Measurements from ENCODE around the gene CCDC28A.

The CCDC28A gene

DNA sequence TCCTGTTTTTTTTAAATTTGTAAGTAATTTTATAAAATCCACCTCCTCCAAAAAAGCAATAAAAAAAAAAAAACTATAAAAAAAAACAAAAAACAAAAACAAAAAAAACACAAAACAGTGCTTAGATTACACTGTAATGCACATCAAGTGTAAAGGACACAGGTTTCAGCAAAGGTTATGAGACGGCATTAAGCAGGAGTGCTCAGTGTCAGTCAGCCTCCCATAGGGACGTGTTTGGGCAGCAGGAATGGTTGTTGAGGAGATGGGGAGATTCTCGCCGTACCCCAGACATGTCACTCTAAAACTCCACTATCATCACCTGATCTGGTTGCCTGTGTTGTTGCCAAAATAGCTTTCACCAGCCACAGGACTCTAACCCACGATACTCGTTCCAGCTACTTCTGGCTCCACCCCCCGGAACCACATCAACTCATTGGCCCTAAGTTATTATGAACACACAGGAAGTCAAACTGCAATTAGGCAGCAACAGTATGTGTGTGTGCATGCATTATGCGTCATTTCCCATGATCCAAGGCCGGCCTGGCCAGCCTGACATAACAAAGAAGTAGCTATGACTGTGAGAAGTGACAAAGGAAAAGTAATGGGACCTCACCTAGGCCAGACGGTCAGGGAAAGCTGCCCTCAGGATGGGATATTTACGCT, 51.0 kb downstream of the CCDC28A start:
- in situ Hi-C loops (cut with HindIII; ENCODE audit: low sequenced_read_pairs) = no loop called here

DNA sequence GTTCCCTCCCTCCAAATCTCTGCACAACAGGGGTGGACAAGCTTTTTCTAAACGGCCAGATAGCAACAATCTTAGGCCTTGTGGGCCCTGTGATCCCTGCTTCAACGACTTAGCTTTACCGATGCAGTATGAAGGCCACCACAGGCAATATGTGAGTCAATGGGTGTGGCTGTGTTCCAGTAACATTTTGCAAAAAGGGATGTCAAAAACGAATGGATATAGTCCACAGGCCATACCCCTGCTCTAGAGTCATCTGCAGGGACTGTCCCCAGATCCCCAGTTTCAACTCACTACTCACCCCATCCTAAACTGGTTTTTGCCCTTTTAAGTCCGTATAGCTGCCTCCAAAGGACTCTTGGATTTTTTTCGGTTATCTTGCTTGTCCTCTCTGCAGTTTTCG, 56.7 kb downstream of the CCDC28A start:
- no peak for DNase-seq (ENCODE audit: low read depth, low spot score)
- TF ChIP-seq, protein P1, sequence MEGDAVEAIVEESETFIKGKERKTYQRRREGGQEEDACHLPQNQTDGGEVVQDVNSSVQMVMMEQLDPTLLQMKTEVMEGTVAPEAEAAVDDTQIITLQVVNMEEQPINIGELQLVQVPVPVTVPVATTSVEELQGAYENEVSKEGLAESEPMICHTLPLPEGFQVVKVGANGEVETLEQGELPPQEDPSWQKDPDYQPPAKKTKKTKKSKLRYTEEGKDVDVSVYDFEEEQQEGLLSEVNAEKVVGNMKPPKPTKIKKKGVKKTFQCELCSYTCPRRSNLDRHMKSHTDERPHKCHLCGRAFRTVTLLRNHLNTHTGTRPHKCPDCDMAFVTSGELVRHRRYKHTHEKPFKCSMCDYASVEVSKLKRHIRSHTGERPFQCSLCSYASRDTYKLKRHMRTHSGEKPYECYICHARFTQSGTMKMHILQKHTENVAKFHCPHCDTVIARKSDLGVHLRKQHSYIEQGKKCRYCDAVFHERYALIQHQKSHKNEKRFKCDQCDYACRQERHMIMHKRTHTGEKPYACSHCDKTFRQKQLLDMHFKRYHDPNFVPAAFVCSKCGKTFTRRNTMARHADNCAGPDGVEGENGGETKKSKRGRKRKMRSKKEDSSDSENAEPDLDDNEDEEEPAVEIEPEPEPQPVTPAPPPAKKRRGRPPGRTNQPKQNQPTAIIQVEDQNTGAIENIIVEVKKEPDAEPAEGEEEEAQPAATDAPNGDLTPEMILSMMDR (IDR thresholded peaks at IDR 0.05; ENCODE audit: low read depth, low read length) = no peak
- H3K4me3 ChIP-seq (ENCODE audit: low read depth, low read length) = no peak overlapping the region
- in situ Hi-C loops (cut with HindIII; ENCODE audit: low sequenced_read_pairs) = no loop called here

More for the DNA sequence above, 51.0 kb downstream of the CCDC28A start:
- TF ChIP-seq, protein P1 (IDR thresholded peaks at IDR 0.05; ENCODE audit: low read depth, low read length) = no peak
- no peak overlapping the region for H3K4me3 ChIP-seq (ENCODE audit: low read depth, low read length)
- DNase-seq (ENCODE audit: low read depth, low spot score) = no peak

DNA sequence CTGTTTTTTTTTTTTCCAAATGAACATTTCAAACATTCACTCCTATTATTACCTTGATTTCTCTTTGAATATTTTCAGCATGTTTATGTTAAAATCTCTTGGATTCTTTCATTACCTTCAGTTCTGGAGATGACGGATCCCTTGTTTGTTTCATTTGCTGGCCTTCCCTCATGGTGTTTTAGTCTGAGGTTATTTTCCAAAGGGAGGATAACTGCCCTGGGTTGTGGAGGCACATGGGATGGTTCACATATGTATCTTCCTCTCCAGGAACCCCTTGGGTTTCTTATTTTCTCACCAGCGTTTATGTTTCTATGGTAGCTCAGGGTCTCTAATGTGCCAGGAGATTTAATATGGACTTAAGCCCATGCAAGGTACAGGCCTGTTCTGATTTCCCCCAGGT, 58.6 kb downstream of the CCDC28A start:
- in situ Hi-C loops (cut with HindIII; ENCODE audit: low sequenced_read_pairs) = no loop called here
- no peak for DNase-seq (ENCODE audit: low read depth, low spot score)
- H3K4me3 ChIP-seq (ENCODE audit: low read depth, low read length) = no peak overlapping the region
- TF ChIP-seq, protein P1 (IDR thresholded peaks at IDR 0.05; ENCODE audit: low read depth, low read length) = no peak

DNA sequence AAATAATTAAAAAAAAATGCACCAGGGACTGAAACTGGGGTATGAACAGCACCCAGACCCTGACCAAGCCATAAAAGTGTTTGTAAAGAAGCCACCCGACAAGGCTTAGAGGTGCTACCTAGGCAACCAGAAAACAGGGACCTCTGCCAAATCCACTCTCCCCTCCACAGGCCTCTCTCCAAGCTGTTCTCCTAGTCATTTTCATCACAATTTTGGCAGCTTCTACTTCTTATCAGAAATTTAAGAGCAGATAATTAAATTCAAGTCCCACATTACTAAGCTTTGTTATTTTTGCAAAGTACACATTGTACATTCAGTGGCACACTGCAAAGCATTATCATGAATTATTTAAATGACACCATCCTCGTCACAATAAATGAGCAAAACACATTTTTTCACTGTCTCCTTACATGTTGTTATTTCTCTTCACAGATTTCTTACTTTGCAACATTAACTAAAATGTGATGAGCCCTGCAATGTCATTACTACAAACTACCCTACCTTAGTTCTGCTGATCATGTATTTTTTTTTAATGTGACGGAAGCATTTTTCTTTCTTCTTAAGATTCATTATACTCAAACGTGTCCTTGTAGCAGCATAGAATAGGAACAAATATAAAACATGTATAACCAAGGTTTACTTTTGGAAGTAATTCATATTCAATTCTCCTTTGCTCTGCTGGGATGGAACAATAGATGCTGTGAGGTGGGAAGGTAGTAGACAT, 60.4 kb downstream of the CCDC28A start:
- TF ChIP-seq, protein P1 (IDR thresholded peaks at IDR 0.05; ENCODE audit: low read depth, low read length) = no peak
- peak; percentile 38 for DNase-seq (ENCODE audit: low read depth, low spot score)
- H3K4me3 ChIP-seq (ENCODE audit: low read depth, low read length) = no peak overlapping the region
- in situ Hi-C loops (cut with HindIII; ENCODE audit: low sequenced_read_pairs) = no loop called here

DNA sequence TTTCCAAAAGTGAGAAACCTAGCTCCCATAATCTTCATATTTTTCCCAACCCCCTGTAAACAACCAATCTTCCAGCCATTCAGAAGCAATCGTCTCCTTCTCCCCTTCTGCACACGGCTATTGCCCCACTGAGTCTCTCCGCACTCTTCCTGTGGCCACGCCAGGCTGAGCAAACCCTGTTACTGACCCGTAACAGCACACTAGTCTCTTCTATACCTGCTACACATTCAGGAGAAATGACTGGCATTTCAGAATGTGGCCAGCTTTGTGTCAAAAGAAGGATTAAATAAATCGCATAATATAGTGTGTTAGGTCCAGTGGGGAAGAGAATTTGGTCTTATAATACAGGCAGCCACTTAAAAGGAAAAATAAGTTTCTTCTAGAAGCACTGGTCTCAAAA, 63.7 kb downstream of the CCDC28A start:
- H3K4me3 ChIP-seq (ENCODE audit: low read depth, low read length) = no peak overlapping the region
- in situ Hi-C loops (cut with HindIII; ENCODE audit: low sequenced_read_pairs) = no loop called here
- TF ChIP-seq, protein P1 (IDR thresholded peaks at IDR 0.05; ENCODE audit: low read depth, low read length) = no peak
- DNase-seq (ENCODE audit: low read depth, low spot score) = no peak
